Measurements from ENCODE around the gene CCDC178. TPM values are rescaled to one million over a fixed set of nuclear protein-coding genes. Genes with fewer than 3 reads are reported as not detected.

CCDC178 gene
- total and polyA plus RNA-seq, 2 experiments from 2014 or later: 1.3 TPM; not detected in 1

- Histone ChIP-seq H2AFZ (no peak overlapping the region), H3K27ac (no peak overlapping the region), H3K4me2 (no peak overlapping the region), H4K20me1 (ENCODE audit: insufficient read depth, poor library complexity, severe bottlenecking) (no peaks in the 10 kb centered on the region), H3K4me1 (ENCODE audit: insufficient read depth) (no peaks in the 10 kb centered on the region), H3K9me3 (ENCODE audit: low read depth) (no peaks in the 10 kb centered on the region), H3K79me2 (no peaks in the 10 kb centered on the region), H3K27me3 (no peaks in the 10 kb centered on the region), H3K36me3 (replicated peaks; ENCODE audit: insufficient read depth, low read depth) (no peaks in the 10 kb centered on the region), H3K4me3 (no peak overlapping the region), H3K9me2 (replicated peaks; ENCODE audit: insufficient read depth) (no peaks in the 10 kb centered on the region)
- DNase-seq (ENCODE audit: low spot score): no peak
- WGBS (ENCODE audit: low lambda C conversion rate, missing lambda C conversion rate): 37% methylated on average over 2 of the region's 2 CpGs
- TF ChIP-seq EZH2 (IDR thresholded peaks at IDR 0.05; ENCODE audit: borderline replicate concordance) (no peak), CTCF (IDR thresholded peaks at IDR 0.05; ENCODE audit: poor library complexity) (no peak), EZH2phosphoT487 (IDR thresholded peaks at IDR 0.05; ENCODE audit: low read depth, severe bottlenecking, unreplicated experiment) (no peak)
These were observed 363.9 kb downstream of the CCDC178 start for GRCh38 chr18:33076601-33077000.

- no peak for TF ChIP-seq EZH2phosphoT487 (IDR thresholded peaks at IDR 0.05; ENCODE audit: low read depth, severe bottlenecking, unreplicated experiment)
- no peak for TF ChIP-seq EZH2 (IDR thresholded peaks at IDR 0.05; ENCODE audit: borderline replicate concordance)
- TF ChIP-seq CTCF (IDR thresholded peaks at IDR 0.05; ENCODE audit: poor library complexity): no peak
- Histone ChIP-seq H3K9me2 (replicated peaks; ENCODE audit: insufficient read depth) (no peaks in the 10 kb centered on the region), H3K4me1 (ENCODE audit: insufficient read depth) (no peaks in the 10 kb centered on the region), H3K27me3 (no peaks in the 10 kb centered on the region), H3K36me3 (replicated peaks; ENCODE audit: insufficient read depth, low read depth) (no peaks in the 10 kb centered on the region), H4K20me1 (ENCODE audit: insufficient read depth, poor library complexity, severe bottlenecking) (no peaks in the 10 kb centered on the region), H3K27ac (no peak overlapping the region), H3K4me3 (no peak overlapping the region), H2AFZ (no peak overlapping the region), H3K9me3 (ENCODE audit: low read depth) (no peaks in the 10 kb centered on the region), H3K4me2 (no peak overlapping the region), H3K79me2 (no peaks in the 10 kb centered on the region)
- 97% methylated on average over 3 of the region's 3 CpGs for WGBS (ENCODE audit: low lambda C conversion rate, missing lambda C conversion rate)
- DNase-seq (ENCODE audit: low spot score): no peak
These were observed 366.4 kb downstream of the CCDC178 start for GRCh38 chr18:33074125-33074524.

GRCh38 chr18:33062834-33063364 lies 377.6 kb downstream of the CCDC178 start:
- Histone ChIP-seq H3K36me3 (replicated peaks; ENCODE audit: insufficient read depth, low read depth) (no peaks in the 10 kb centered on the region), H3K27ac (no peak overlapping the region), H3K27me3 (no peaks in the 10 kb centered on the region), H3K9me3 (ENCODE audit: low read depth) (no peaks in the 10 kb centered on the region), H3K4me1 (ENCODE audit: insufficient read depth) (no peaks in the 10 kb centered on the region), H3K4me3 (no peak overlapping the region), H3K9me2 (replicated peaks; ENCODE audit: insufficient read depth) (no peaks in the 10 kb centered on the region), H4K20me1 (ENCODE audit: insufficient read depth, poor library complexity, severe bottlenecking) (no peaks in the 10 kb centered on the region), H3K79me2 (no peaks in the 10 kb centered on the region), H2AFZ (no peak overlapping the region), H3K4me2 (no peak overlapping the region)
- TF ChIP-seq CTCF (IDR thresholded peaks at IDR 0.05; ENCODE audit: poor library complexity) (no peak), EZH2 (IDR thresholded peaks at IDR 0.05; ENCODE audit: borderline replicate concordance) (no peak), EZH2phosphoT487 (IDR thresholded peaks at IDR 0.05; ENCODE audit: low read depth, severe bottlenecking, unreplicated experiment) (no peak)
- 90% methylated on average over 6 of the region's 6 CpGs for WGBS (ENCODE audit: low lambda C conversion rate, missing lambda C conversion rate)
- no peak for DNase-seq (ENCODE audit: low spot score)
